Measurements from ENCODE around the gene GCNT1.
"Not testable (repeated sequence)": the region's sequence is repeated elsewhere in the genome, so short reads cannot be mapped to it uniquely, and the experiment has no call there.

The GCNT1 gene

DNA sequence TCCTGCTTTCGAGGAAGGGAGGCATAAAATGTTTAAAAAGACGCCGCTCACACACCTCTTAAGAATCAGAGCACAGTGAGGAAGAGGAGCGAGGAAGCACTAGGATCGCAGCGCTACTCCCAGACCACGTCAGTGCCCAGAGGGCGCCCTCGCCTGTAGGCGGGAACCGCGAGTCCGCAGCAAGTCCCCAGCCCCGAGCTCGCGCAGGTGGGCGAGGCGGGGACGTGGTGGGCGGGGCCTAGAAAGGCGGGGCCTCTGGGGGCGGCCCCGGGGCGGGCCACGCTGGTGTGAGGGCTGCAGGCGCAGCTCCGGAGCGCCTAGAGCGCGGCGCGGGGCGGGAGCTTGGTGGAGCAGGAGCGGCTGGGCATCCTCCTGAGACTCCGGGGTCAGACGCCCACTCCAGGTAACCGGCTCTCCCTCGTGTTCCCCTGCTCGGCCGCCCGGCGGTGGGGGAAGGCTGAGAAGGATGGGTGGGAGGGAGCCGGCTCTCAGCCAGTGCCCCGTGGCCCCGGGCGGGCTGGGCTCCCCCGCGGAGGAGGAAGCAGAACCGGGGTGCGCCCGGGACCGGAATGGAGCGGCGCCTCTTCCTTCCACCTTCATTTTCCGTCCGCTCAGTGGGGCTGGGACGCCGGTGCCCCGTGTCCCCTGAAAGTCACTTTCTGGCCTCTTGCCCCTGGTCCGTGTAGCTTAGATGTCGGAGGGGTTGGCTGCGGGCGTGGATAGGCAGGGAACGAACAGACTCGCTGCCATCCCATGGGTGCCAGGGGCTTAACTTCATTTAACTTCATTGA lies at the start of gene GCNT1:
Gene GCNT1 (plus strand): TSS at position 280 of the 791 bp plus-strand sequence. CDS start 43,200 bp downstream, outside the sequence.
- DNase-seq: peak; percentile 80

DNA sequence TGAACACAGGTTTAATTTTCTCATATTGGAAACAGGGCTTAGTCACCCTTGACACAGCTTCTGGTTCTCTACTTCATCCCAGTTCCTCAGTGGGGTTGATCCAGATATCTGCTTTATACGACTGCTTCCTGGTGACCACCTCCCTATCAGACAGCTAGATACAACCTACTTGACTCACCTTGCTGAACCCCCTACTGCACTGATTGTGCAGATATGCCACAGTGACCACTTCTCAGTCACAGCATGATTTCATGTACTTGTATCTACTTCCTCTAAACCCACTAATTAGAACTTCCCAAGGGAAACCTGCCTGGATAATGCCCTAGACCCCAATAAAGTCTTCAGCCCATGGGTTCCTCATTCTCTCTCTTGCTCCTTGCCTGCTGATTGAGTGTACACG lies 46.3 kb upstream of the GCNT1 start:
- peak; percentile 25 for DNase-seq

DNA sequence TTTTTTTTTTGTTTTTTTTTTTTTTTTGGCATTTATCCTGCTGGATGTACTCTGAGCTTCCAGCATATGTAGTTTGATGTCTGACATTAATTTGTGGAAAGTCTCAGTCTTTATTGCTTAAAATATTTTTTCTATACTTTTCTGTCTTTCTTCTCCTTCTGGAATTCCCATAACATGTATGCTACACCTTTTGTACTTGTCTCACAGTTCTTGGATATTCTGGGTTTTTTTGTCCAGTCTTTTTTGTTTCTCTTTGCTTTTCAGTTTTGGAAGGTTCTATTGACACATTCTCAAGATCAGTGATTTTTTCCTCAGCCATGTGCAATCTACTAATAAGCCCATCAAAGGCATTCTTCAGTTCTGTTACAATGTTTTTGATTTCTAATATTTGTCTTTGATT lies 45.3 kb upstream of the GCNT1 start:
- DNase-seq: no peak

DNA sequence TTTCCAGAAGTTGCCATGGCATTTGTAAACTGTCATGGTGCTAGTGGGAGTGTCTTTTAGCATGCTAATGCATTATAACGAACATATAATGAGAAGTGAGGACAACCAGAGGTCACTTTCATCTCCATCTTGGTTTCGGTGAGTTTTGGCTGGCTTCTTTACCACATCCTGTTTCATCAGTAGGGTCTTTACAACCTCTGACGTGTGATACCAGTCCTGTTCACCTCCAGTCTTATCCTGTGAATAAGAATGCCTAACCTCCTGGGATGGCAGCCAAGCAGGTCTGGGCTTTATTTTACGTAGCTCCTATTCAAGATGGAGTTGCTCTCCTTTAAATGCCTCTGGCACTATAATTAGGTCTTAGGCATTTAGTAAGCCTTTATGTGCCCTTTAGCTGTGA lies 44.3 kb upstream of the GCNT1 start:
- DNase-seq: peak; percentile 16

DNA sequence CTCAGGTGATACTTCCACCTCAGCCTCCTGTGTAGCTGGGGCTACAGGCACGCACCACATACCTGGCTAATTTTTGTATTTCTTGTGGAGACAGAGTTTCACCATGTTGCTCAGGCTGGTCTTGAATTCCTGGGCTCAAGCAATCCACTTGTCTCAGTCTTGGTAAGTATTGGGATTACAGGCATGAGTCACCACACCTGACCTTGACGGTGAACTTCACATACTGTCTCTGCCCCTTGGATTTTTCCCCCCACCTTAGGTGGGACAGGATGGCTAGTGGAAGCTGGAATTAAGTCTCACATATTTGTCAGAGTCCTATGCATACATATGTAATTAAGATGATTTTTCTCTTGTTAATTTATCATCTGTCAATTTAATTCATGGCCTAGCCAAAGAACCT lies 43.8 kb upstream of the GCNT1 start:
- no peak for DNase-seq

DNA sequence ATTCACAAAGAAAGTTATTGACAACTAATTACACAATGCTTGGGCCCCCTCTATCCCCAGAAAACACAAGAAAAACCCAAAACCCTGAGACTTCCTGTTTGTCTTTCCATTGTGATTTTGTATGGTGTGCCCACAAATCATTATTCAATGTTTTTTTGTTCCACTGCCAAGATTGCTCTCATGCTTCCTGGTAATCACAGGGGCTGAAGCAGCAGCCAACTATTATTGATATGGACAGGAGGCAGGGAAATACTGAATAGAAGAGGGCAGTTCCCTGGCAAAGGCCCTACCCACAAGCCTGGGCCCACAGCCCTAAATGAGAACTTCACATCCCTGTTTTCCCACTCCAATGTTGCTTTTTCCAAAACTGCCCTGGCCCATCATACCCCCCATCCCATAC lies 43.3 kb upstream of the GCNT1 start:
- DNase-seq: no peak

DNA sequence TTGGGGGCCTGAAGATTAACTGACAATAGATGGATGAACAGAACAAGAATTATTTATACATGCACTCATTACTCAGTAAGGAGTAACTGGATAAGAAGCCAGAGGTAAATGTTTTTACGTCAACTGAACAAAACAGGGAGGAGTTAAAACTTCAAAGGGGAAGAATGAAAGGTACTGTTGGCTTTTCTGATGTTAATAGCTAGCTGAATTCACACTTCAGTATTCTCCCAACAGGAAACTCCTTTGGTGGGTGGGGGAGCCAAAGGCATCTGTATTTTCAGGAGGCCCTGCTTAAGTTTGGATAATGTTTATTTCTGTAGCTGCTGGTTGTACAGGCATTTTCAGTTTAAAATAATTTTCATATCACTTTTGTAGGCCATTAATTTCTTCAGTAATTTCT lies 41.6 kb upstream of the GCNT1 start:
- no peak for DNase-seq

- peak; percentile 49 for DNase-seq
Measured at GRCh38 chr9:76419782-76420380, 39.1 kb upstream of the GCNT1 start.

DNA sequence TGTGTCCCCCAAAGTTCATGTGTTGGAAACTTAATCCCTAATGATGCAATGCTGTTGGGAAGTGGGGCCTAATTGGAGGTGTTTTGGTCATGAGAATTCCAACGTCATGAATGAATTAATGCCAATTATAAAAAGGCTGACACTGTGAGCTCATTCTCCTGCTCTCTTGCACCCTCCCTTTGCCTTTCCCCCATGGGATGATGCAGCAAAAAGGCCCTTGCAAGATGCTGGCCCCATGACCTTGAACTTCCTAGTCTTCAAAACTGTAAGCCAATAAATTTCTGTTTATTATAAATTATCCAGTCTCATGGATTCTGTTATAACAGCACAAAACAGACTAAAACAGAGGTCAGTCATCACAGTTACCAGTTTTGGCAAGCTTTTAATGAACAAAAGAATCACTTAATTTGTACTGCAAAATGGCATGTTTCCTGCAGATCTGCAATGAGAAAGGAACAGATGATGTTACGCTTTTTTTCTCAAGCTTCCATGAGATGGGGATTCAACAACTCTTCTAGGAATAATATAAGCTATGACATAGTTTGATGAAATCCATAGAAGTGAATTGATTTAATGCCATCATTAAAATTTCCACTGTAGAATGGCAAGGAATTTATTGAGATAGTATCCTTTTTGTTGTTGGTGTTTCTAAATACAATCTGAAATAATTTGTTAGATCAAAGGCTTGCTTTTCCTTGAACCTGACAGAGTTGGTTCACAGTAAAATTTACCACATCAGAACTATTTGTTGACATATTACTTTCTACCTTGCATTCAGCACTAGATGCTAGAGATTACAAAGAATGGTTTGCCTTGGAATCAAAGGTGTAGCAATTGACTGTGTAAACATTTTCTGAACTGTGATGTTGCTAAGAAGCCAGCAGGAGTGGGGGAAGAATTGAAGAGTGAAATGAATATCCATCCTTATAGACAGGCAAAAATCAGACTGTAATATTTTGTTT lies 35.5 kb upstream of the GCNT1 start:
- no peak for DNase-seq

- no peak for DNase-seq
Measured at GRCh38 chr9:76424491-76424890, 34.5 kb upstream of the GCNT1 start.

GRCh38 chr9:76425677-76426453 lies 33.1 kb upstream of the GCNT1 start:
- DNase-seq: no peak

DNA sequence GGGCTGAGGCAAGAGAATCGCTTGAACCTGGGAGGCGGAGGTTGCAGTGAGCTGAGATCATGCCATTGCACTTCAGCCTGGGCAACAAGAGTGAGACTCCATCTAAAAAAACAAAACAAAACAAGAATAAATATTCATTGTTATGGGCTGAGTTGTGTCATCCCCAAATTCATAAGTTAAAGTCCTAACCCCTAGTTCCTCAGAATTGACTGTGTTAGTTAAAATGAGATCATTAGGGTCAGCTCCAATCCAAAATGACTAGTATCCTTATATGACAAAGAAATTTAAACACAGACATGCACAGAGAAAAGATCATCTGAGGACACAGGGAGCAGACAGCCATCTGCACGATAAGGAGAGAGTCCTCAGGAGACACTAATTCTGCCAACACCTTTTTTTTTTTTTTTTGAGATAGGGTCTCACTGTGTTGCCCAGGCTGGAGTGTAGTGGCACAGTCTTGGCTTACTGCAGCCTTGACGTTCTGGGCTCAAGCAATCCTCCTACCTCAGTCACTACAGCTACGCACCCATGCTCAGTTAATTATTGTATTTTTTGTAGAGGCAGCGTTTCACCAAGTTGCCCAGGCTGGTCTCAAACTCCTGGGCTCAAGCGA lies 32.1 kb upstream of the GCNT1 start:
- DNase-seq: no peak

GRCh38 chr9:76431601-76432000 lies 27.4 kb upstream of the GCNT1 start:
- DNase-seq: no peak

- no peak for DNase-seq
Measured at GRCh38 chr9:76433406-76433805, 25.6 kb upstream of the GCNT1 start.

DNA sequence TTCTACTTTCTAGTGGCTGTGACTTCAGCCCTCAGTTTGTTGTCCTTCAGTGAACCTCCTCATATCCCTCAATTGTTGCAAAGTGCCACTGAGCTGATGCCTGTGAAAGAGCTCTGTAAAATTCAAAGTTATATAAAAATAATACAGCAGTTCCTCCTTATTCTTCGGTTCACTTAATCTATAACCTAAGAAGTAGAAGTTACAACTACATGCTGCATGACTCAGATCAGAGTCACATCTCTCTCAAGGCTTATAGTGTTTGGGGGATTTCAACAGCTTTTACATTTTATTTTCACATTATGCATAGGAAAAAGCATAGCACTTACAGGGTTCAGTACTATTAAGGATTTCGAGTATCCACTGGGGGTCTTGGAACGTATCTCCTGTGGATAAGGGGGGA lies 25.1 kb upstream of the GCNT1 start:
- DNase-seq: peak; percentile 71

- not testable (repeated sequence) for DNase-seq
Measured at GRCh38 chr9:76434897-76435296, 24.1 kb upstream of the GCNT1 start.

DNA sequence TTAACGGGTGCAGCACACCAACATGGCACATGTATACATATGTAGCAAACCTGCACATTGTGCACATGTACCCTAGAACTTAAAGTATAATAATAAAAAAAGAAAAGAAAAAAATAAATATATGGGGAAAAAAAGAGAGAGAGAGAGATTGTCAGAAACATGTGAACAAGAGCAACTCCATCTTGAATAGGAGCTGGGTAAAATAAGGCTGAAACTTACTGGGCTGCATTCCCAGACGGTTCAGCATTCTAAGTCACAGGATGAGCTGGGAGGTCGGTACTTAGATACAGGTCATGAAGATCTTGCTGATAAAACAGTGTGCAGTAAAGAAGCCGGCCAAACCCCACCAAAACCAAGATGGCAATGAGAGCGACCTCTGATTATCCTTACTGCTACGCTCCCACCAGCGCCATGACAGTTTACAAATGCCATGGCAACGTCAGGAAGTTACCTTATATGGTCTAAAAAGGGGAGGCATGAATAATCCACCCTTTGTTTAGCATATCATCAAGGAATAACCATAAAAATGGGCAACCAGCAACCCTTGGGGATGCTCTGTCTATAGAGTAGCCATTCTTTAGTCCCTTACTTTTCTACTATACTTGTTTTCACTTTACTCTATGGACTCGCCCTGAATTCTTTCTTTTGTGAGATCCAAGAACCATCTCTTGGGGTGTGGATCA lies 21.8 kb upstream of the GCNT1 start:
- not testable (repeated sequence) for DNase-seq

DNA sequence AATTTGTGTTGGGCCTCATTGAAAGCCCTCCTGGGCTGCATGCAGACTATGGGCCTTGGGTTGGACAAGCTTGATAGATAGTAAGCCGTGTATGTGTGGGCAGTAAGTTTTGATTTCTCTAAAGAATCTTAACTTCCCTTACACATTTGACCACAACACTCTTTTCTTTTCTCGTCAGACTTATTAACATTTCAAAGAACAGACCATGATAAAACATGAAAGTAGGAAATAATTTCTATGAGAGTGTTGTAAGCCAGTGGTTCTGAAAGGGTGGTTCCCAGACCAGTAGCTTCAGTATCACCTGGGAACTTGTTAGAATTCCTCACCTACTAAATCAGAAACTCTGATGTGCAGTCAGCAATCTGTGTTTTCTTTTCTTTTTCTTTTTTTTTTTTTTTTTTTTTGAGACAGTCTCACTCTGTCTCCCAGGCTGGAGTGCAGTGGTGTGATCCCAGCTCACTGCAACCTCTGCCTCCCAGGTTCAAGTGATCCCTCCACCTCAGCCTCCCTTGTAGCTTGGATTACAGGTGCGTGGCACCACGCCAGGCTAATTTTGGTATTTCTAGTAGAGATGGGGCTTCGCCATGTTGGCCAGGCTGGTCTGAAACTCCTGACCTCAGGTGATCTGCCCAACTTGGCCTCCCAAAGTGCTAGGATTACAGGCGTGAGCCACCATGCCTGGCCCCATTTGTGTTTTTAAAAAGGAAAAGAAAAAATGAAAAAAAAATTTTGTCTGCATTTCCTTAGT lies 20.0 kb upstream of the GCNT1 start:
- peak; percentile 51 for DNase-seq

DNA sequence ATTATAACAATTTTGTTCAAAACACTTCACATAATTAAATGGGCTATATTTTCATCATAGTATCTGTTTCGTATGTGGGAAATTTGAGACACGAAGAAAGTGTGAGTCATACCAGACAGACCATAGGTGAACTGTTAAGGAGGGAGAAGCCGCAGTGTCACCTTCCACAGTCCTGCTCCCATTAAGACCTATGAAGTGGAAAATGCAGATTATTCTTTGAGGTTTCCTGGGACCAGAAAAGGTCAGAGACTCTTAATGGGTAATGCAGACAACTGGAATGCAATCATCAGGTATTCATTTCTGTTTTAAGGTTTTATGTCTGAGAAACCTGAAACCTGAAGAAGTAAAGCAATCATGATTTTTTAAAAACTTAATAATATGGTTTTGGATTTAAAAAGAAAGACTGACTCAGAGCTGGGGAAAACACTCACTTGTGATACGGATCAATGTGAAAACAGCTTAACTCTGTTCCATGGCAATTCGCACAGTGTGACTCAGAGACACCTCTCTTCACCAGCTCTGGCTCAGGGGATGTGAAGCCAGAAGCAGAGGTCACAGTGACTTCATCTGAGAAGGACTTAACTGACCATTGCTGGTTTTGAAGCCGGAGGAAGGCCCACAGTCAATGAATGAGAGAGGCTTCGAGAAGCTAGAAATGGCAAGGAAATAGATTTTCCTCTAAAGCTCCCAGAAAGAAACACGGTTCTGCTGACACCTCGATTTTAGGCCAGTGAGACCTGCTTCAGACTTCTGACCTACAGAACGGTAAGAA lies 17.2 kb upstream of the GCNT1 start:
- DNase-seq: no peak

GRCh38 chr9:76443887-76444286 lies 15.1 kb upstream of the GCNT1 start:
- DNase-seq: no peak

Data from inflammatory macrophage treated with lipopolysaccharide for 4 hours (primary cell).